Measurements from ENCODE around the gene SNRNP27. TPM values are rescaled to one million over a fixed set of nuclear protein-coding genes. Genes with fewer than 3 reads are reported as not detected.
A peak's percentile ranks its signal among the peaks of the same experiment; 100 is the strongest.
"Not testable (repeated sequence)": the region's sequence is repeated elsewhere in the genome, so short reads cannot be mapped to it uniquely, and the experiment has no call there.

The SNRNP27 gene
- total RNA-seq, 1 experiment from 2014 or later: 80.0 TPM

DNA sequence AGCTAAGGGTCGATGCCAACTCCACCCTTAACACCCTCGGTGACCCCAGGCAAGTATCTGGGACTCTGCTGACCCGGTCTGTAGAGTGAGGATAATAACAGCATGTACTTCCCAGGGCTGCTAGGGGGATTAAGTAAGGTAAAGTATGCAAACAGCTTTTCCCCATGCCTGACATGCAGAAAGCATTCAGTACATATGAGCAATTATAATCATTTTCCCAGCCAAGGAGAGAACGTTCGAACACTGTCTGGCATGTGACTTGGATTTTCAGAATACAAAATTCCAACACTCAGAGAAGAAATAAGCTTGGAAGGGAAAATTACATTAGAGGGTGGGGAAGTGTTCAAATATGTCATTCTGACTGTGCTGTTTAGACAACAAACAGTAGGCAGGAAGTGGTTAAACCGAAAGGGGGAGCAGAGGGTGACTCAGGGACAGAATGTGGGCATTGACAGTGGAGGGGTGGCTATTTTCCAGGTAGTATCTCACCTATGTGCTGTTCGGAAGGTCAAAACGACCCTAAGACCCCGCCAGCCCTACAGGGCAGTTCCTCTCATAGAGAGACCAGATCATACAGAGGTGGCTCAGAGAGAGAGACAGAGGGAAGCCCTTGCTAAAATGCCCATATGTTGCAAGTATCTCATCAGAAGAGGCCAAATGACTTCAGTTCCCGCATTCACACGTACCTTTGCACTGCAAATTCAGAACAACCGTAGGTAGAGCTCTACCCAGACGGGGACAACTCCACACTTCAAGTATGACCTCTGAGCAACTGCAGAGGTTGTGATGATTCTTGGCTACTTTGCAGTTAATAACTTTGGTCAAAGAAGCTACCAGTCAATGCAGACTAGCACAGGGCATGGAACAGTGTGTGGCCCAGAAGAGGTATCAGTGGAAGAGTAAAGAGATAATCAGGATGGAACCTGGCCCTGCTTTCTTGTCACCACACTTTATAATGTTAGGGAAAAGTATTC is 52.9 kb downstream of the SNRNP27 start:
- Histone ChIP-seq H3K36me3 (ENCODE audit: insufficient read depth, low read length) (peaks cover 9% of the 10 kb centered on the region; the same call in 1 of the 2 replicates), H3K9me3 (ENCODE audit: low read length) (no peaks in the 10 kb centered on the region), H2AFZ (ENCODE audit: low read length) (no peak overlapping the region), H3K27me3 (ENCODE audit: low read length) (no peaks in the 10 kb centered on the region), H3K4me1 (ENCODE audit: low read length) (no peaks in the 10 kb centered on the region), H3K9ac (ENCODE audit: low read length) (no peak overlapping the region), H3K79me2 (ENCODE audit: low read length) (no peaks in the 10 kb centered on the region), H3K4me2 (ENCODE audit: low read depth, low read length, poor library complexity, severe bottlenecking) (no peak overlapping the region), H3K27ac (ENCODE audit: low read length) (no peak overlapping the region), H4K20me1 (ENCODE audit: insufficient read depth, low read depth, low read length) (no peaks in the 10 kb centered on the region), H3K9me2 (replicated peaks; ENCODE audit: insufficient read depth, low read length) (no peaks in the 10 kb centered on the region), H3K4me3 (ENCODE audit: low read length) (no peak overlapping the region)
- DNase-seq: no peak

DNA sequence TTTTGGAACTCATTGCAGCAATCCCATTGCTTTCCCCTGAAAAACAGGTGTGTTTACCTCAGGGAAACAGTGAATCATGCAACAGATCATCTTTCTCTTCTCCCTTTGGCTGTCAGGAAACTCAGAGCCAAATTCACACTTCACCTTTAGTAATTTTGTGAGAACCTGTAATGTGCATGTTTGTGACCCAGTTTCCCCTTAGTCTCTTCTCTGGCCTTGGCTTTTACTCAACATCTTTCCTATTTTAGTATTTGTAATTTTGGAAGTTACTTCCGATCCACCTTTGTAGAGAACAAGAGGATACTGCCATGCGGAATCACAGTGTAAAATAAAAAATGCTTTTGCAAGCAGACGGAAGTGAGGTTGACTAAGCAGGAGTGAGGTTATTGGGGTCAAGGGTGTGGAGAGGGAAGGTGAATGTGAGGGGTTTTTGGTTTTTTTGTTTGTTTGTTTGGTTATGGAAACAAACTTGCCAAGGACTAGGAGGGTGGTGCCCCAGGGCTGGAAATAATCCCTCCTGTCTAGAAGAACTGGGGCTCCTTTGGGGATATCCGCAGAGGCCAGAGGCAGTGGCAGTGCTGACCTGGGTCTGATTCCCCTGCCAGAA is 53.7 kb downstream of the SNRNP27 start:
- Histone ChIP-seq H3K79me2 (ENCODE audit: low read length) (no peaks in the 10 kb centered on the region), H3K9ac (ENCODE audit: low read length) (no peak overlapping the region), H3K27ac (ENCODE audit: low read length) (no peak overlapping the region), H3K9me2 (replicated peaks; ENCODE audit: insufficient read depth, low read length) (no peaks in the 10 kb centered on the region), H3K27me3 (ENCODE audit: low read length) (no peaks in the 10 kb centered on the region), H3K4me2 (ENCODE audit: low read depth, low read length, poor library complexity, severe bottlenecking) (no peak overlapping the region), H2AFZ (ENCODE audit: low read length) (no peak overlapping the region), H3K36me3 (ENCODE audit: insufficient read depth, low read length) (peaks cover 3% of the 10 kb centered on the region; the same call in 1 of the 2 replicates), H3K4me1 (ENCODE audit: low read length) (no peaks in the 10 kb centered on the region), H3K9me3 (ENCODE audit: low read length) (no peaks in the 10 kb centered on the region), H4K20me1 (ENCODE audit: insufficient read depth, low read depth, low read length) (no peaks in the 10 kb centered on the region), H3K4me3 (ENCODE audit: low read length) (no peak overlapping the region)
- no peak for DNase-seq

DNA sequence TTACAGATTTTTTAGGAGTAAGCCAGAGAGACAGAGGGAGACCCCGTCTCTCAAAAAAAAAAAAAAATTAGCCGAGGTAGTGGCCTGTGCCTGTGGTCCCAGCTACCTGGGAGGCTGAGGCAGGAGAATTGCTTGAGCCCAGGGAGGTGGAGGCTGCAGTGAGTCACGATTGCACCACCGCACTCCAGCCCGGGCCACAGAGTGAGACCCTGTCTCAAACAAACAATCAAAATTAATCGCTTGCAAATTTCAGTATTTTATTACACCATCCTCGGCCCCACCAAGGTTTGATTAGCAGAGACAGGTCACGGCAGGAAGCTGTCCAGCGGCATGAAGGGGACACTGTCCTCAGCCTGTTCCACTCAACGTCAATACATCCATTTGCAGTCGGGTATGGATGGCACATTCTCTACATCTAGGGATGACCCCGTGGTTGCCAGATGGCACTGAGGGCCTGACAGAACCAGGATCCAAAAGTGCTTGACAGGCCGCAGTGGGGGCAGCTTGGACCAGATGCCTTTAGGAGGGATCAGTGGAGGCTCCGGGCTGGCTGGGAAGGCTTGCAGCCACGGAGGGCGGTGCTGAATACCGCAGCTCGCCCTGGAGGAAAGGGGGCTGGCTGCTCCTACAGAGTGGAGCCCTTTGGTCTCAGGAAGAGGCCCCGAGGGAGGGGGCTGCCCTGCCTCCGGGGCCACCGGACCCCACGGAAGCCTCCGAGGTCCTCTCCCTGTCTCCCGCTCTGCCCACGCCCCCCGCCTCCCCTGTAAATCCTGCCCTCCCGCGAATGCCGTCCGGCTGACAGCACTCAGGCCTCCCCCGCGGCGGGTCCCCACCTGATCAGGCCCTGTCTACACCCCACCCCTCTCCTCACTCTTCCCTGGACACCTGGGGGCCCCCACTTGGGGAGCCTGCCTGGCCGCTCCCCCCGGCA is 54.5 kb downstream of the SNRNP27 start:
- no peaks in the 10 kb centered on the region for H3K79me2 ChIP-seq (ENCODE audit: low read length)
- DNase-seq: no peak
- H3K36me3 ChIP-seq (ENCODE audit: insufficient read depth, low read length): no peaks in the 10 kb centered on the region
- H3K4me3 ChIP-seq (ENCODE audit: low read length): no peak overlapping the region
- no peaks in the 10 kb centered on the region for H4K20me1 ChIP-seq (ENCODE audit: insufficient read depth, low read depth, low read length)
- no peaks in the 10 kb centered on the region for H3K9me2 ChIP-seq (replicated peaks; ENCODE audit: insufficient read depth, low read length)
- no peaks in the 10 kb centered on the region for H3K9me3 ChIP-seq (ENCODE audit: low read length)
- no peaks in the 10 kb centered on the region for H3K27me3 ChIP-seq (ENCODE audit: low read length)
- no peak overlapping the region for H3K9ac ChIP-seq (ENCODE audit: low read length)
- no peak overlapping the region for H3K27ac ChIP-seq (ENCODE audit: low read length)
- H2AFZ ChIP-seq (ENCODE audit: low read length): no peak overlapping the region
- H3K4me1 ChIP-seq (ENCODE audit: low read length): no peaks in the 10 kb centered on the region
- H3K4me2 ChIP-seq (ENCODE audit: low read depth, low read length, poor library complexity, severe bottlenecking): no peak overlapping the region

DNA sequence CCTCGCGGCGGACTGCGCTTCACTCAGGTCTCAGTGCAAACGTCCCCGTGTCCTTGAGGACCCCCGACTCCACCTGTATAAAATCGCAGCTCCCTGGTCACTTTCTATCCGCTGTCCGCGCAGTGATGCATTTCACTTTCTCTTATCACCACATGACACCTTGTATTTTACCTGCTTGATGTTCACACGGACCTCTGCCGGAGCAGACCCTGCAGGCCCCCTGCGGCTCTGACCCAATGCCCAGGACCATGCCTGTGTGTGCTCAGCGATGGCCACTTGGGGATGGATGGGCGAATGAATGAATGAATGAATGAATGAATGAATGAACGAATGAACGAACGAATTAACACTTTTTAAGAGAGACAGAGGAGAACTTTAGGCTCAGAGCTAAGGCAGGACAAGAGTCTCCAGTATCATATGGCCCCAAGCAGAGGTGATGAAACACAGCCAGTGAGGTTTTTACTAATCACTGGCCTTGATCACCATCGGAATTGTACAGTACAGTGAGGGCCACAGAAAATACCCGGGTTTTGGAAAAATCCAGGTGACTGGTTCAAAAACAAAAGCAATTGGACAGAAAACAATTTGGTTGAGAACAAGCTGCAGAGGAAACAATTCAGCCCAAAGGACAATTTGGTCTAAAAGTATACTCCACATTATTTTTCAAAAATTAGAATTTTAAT is 55.3 kb downstream of the SNRNP27 start:
- Histone ChIP-seq H4K20me1 (ENCODE audit: insufficient read depth, low read depth, low read length) (no peaks in the 10 kb centered on the region), H2AFZ (ENCODE audit: low read length) (no peak overlapping the region), H3K4me3 (ENCODE audit: low read length) (no peak overlapping the region), H3K79me2 (ENCODE audit: low read length) (no peaks in the 10 kb centered on the region), H3K4me1 (ENCODE audit: low read length) (peaks cover 3% of the 10 kb centered on the region), H3K27ac (ENCODE audit: low read length) (no peak overlapping the region), H3K9me2 (replicated peaks; ENCODE audit: insufficient read depth, low read length) (no peaks in the 10 kb centered on the region), H3K9ac (ENCODE audit: low read length) (no peak overlapping the region), H3K27me3 (ENCODE audit: low read length) (no peaks in the 10 kb centered on the region), H3K36me3 (ENCODE audit: insufficient read depth, low read length) (no peaks in the 10 kb centered on the region), H3K9me3 (ENCODE audit: low read length) (no peaks in the 10 kb centered on the region), H3K4me2 (ENCODE audit: low read depth, low read length, poor library complexity, severe bottlenecking) (no peak overlapping the region)
- DNase-seq: no peak

DNA sequence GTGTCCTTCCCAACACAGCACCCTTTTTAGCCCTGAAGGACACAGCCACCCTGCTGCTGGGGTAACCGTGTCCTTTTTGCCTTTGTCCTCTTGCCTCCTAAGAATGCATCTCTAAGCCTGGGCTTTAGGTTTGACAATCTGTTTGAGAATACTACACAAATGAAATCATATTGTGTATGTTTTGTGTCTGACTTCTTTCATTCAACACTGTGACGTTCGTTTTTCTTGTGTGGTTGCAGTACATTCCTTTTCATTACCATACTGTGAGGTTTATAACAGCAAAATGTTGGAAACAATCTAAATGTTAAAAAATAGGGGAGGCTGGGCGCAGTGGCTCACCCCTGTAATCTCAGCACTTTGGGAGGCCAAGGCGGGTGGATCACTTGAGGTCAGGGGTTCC is 56.5 kb downstream of the SNRNP27 start:
- Histone ChIP-seq H3K9ac (ENCODE audit: low read length) (no peak overlapping the region), H3K79me2 (ENCODE audit: low read length) (no peaks in the 10 kb centered on the region), H3K9me2 (replicated peaks; ENCODE audit: insufficient read depth, low read length) (no peaks in the 10 kb centered on the region), H3K27me3 (ENCODE audit: low read length) (no peaks in the 10 kb centered on the region), H4K20me1 (ENCODE audit: insufficient read depth, low read depth, low read length) (no peaks in the 10 kb centered on the region), H3K36me3 (ENCODE audit: insufficient read depth, low read length) (no peaks in the 10 kb centered on the region), H3K9me3 (ENCODE audit: low read length) (no peaks in the 10 kb centered on the region), H3K4me2 (ENCODE audit: low read depth, low read length, poor library complexity, severe bottlenecking) (no peak overlapping the region), H2AFZ (ENCODE audit: low read length) (no peak overlapping the region), H3K4me3 (ENCODE audit: low read length) (no peak overlapping the region), H3K4me1 (ENCODE audit: low read length) (peaks cover 11% of the 10 kb centered on the region), H3K27ac (ENCODE audit: low read length) (no peak overlapping the region)
- no peak for DNase-seq

DNA sequence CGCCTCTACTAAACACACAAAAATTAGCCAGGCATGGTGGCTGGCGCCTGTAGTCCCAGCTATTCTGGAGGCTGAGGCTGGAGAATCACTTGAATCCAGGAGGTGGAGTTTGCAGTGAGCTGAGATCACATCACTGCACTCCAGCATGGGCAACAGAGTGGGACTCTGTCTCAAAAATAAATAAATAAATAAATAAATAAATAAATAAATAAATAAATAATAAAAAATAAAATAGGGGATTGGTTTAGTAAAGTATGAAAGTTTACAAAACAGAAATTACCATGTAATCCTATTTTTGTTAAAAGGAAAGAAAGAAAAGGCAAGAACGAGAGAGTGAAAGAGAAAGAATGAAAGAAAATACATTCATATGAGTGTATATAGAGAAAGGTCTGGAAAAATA is 56.9 kb downstream of the SNRNP27 start:
- H2AFZ ChIP-seq (ENCODE audit: low read length): not testable (repeated sequence)

DNA sequence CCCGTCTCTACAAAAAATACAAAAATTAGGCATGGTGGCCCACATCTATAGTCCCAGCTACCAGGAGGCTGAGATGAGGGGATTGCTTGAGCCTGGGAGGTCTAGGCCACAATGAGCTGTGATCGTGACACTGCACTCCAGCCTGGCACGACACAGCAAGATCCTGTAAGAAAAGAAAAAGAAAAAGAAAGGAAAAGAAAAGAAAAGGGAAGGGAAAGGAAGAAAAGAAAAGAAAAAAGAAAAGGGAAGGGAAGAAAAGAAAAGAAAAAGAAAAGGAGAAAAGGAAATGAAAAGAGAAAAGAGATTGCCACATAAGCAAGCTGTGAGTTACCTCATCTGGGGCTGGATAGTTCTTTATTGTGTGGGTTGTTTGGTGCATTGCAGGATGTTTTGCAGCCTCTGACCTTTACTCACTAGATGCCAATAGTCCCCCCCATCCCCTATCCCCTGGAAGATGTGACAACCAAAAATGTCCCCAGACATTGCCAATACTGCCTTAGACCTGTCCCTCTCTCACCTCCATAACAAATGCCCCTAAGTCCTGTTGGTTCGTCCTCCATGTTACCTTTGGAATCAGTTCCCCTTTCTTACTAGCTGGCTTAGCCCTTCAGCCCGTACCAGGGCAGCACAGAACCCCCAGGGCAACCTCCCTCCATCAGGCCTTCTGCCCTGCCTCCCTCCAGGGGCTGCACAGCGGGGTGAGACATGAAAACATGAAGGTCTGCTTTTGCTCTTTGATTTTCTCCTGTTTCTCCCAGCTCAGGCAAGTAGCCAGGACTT is 58.8 kb downstream of the SNRNP27 start:
- H3K4me1 ChIP-seq (ENCODE audit: low read length): peaks cover 11% of the 10 kb centered on the region
- H4K20me1 ChIP-seq (ENCODE audit: insufficient read depth, low read depth, low read length): no peaks in the 10 kb centered on the region
- no peaks in the 10 kb centered on the region for H3K9me3 ChIP-seq (ENCODE audit: low read length)
- no peak overlapping the region for H3K4me3 ChIP-seq (ENCODE audit: low read length)
- H3K9me2 ChIP-seq (replicated peaks; ENCODE audit: insufficient read depth, low read length): no peaks in the 10 kb centered on the region
- no peaks in the 10 kb centered on the region for H3K27me3 ChIP-seq (ENCODE audit: low read length)
- H3K36me3 ChIP-seq (ENCODE audit: insufficient read depth, low read length): no peaks in the 10 kb centered on the region
- no peak for DNase-seq
- H3K79me2 ChIP-seq (ENCODE audit: low read length): no peaks in the 10 kb centered on the region
- H3K27ac ChIP-seq (ENCODE audit: low read length): no peak overlapping the region
- H3K4me2 ChIP-seq (ENCODE audit: low read depth, low read length, poor library complexity, severe bottlenecking): no peak overlapping the region
- H3K9ac ChIP-seq (ENCODE audit: low read length): no peak overlapping the region
- H2AFZ ChIP-seq (ENCODE audit: low read length): 0 out of 2 replicates have a peak overlapping the region, but pooled peaks have one; percentile 8

More for the DNA sequence above, 56.9 kb downstream of the SNRNP27 start:
- not testable (repeated sequence) for H3K4me3 ChIP-seq (ENCODE audit: low read length); H3K9me2 ChIP-seq (replicated peaks; ENCODE audit: insufficient read depth, low read length); H4K20me1 ChIP-seq (ENCODE audit: insufficient read depth, low read depth, low read length); H3K4me2 ChIP-seq (ENCODE audit: low read depth, low read length, poor library complexity, severe bottlenecking); H3K36me3 ChIP-seq (ENCODE audit: insufficient read depth, low read length); H3K27me3 ChIP-seq (ENCODE audit: low read length); H3K9ac ChIP-seq (ENCODE audit: low read length); H3K79me2 ChIP-seq (ENCODE audit: low read length); H3K9me3 ChIP-seq (ENCODE audit: low read length); H3K27ac ChIP-seq (ENCODE audit: low read length); DNase-seq
- H3K4me1 ChIP-seq (ENCODE audit: low read length): peaks cover 11% of the 10 kb centered on the region
